Uterus (tissue), 2 donors: ENCODE measurements around the gene MTCL1.

Experiments
- POLR2A ChIP-seq, 2 donors: fragments of 450-650 bp; IDR thresholded peaks; one replicate each; pipeline ENCODE4 v1.6.1; 2016; ENCODE audit warnings: antibody characterized with exemption in 2 of 2, mild to moderate bottlenecking in 1 of 2, moderate library complexity in 1 of 2
- TF ChIP-seq, protein P1 (sequence below), 4 experiments: fragments of 200-600 bp in 2 of 4; fragments of 450-650 bp in 2 of 4; sonication (generic) in 2 of 4; IDR thresholded peaks; one replicate each; pipeline ENCODE4 v1.5.1; 2016 to 2019; ENCODE audit warnings: antibody characterized with exemption in 4 of 4, mild to moderate bottlenecking in 2 of 4, moderate library complexity in 1 of 4

DNA sequence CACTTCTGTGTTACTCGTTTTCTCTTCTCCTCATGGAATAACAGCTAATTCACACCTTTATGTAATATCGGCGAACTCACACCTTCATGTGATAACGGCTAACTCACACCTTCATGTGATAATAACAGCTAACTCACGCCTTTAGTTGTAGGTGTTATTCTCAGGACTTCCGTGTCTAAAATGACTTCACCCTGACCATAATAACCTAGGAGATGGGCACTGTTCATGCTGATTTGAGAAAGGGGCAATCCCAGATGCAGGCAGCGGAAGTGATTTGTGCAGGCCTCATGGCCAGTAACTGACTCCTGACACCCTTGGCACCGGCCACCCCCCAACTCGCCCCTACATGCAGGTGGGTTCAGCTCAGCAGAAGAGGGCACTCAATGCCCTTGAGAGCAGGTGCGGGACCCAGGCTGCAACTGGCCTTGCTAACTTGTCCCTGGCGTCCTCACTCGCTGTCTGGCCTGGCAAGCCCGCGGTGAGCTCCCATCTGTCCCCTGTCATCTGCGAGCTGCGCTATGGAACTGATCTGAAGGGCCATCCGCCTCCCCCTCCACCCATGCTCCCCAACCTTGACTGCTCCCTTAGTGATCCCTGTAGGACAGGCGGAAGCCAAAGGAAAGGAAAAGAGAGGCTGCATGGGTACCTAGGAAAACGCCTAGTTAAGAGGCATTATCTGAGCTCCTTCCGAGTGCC, 42.6 kb upstream of the MTCL1 start:
- TF ChIP-seq, protein P1, sequence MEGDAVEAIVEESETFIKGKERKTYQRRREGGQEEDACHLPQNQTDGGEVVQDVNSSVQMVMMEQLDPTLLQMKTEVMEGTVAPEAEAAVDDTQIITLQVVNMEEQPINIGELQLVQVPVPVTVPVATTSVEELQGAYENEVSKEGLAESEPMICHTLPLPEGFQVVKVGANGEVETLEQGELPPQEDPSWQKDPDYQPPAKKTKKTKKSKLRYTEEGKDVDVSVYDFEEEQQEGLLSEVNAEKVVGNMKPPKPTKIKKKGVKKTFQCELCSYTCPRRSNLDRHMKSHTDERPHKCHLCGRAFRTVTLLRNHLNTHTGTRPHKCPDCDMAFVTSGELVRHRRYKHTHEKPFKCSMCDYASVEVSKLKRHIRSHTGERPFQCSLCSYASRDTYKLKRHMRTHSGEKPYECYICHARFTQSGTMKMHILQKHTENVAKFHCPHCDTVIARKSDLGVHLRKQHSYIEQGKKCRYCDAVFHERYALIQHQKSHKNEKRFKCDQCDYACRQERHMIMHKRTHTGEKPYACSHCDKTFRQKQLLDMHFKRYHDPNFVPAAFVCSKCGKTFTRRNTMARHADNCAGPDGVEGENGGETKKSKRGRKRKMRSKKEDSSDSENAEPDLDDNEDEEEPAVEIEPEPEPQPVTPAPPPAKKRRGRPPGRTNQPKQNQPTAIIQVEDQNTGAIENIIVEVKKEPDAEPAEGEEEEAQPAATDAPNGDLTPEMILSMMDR (IDR thresholded peaks at IDR 0.05) = no peak
- TF ChIP-seq POLR2A (IDR thresholded peaks at IDR 0.05) = no peak
